Right ventricle myocardium inferior (tissue), 1 donor: ENCODE results near the gene POLR1F. TPM values are rescaled to one million over a fixed set of nuclear protein-coding genes. Genes with fewer than 3 reads are reported as not detected.

ENCODE experiments used
- ATAC-seq: fragments of 200-7000 bp; cut with Tn5 transposase; one replicate; pipeline ENCODE4 v1.9.1; 2020; ENCODE audit warnings: mild to moderate bottlenecking, moderate library complexity
- DNase-seq: peaks from one replicate; pipeline ENCODE4 v3.0.0; 2021; ENCODE audit errors: missing footprints
- intact Hi-C: fragments of 100-400 bp; cut with DNase I; formaldehyde crosslinking; loops from one replicate; pipeline ENCODE4 v1.11.0; 2022
- long read RNA-seq: library from polyadenylated mRNA; unstranded; transcript quantifications from one replicate; pipeline ENCODE4 v2.0.0, GENCODE V29; 2021
- total RNA-seq: library from RNA; stranded (reverse); fragmentation: NEBNext Ultra II Directional; extraction: Animal tissue kit (Norgen Biotek cat#: 25700); gene quantifications from one replicate; pipeline ENCODE4 v1.2.1, GENCODE V29; 2021
- donor health status: DM: no; HTN: yes; CAD: no; lungs with severe emphysema.

The POLR1F gene
- 10.8 TPM for total RNA-seq
- long read RNA-seq, transcript TWISTNB-201 (4 exons, 3,942 nt) = major isoform, 10 of 10 reads
- long read RNA-seq, partial matches to known transcripts = 0 of 10 reads
- long read RNA-seq, other reads (novel, unspliced or antisense) = 0 of 10 reads

- intact Hi-C loops = no loop called here
- ATAC-seq (peak; percentile 99), DNase-seq (peak; percentile 97)
These were observed at the start of gene POLR1F for GRCh38 chr7:19708397-19709248. Gene POLR1F (minus strand): TSS chr7:19709037. CDS start chr7:19709016, 21 bp downstream.

GRCh38 chr7:19754521-19755116, 45.8 kb upstream of the POLR1F start:
- intact Hi-C loops = loop anchor here (5.0 kb wide), 1 partner anchor 843 kb away; no protein-coding TSS in a partner anchor
- DNase-seq (no peak), ATAC-seq (no peak)

- intact Hi-C loops = loop anchor here (5.0 kb wide), 1 partner anchor 845 kb away; no protein-coding TSS in a partner anchor
- ATAC-seq (no peak), DNase-seq (no peak)
These were observed 43.2 kb upstream of the POLR1F start for GRCh38 chr7:19752020-19752419.

GRCh38 chr7:19749658-19750057, 40.8 kb upstream of the POLR1F start:
- no peak for ATAC-seq
- intact Hi-C loops = loop anchor here (5.0 kb wide), 1 partner anchor 848 kb away; no protein-coding TSS in a partner anchor
- DNase-seq = no peak

GRCh38 chr7:19747740-19748339, 39.0 kb upstream of the POLR1F start:
- ATAC-seq = no peak
- intact Hi-C loops = no loop called here

GRCh38 chr7:19744075-19744474, 35.2 kb upstream of the POLR1F start:
- intact Hi-C loops = no loop called here

More at GRCh38 chr7:19747740-19748339, 39.0 kb upstream of the POLR1F start:
- DNase-seq = no peak

GRCh38 chr7:19728716-19729115, 19.9 kb upstream of the POLR1F start:
- ATAC-seq = no peak
- intact Hi-C loops = no loop called here
- no peak for DNase-seq

More at GRCh38 chr7:19744075-19744474, 35.2 kb upstream of the POLR1F start:
- DNase-seq = no peak
- ATAC-seq = no peak

GRCh38 chr7:19725770-19726169, 16.9 kb upstream of the POLR1F start:
- intact Hi-C loops = no loop called here
- DNase-seq = no peak
- ATAC-seq = no peak

- intact Hi-C loops = no loop called here
- DNase-seq (no peak), ATAC-seq (no peak)
These were observed 6.7 kb upstream of the POLR1F start for GRCh38 chr7:19715499-19715898.

GRCh38 chr7:19713676-19714075, 4.8 kb upstream of the POLR1F start:
- intact Hi-C loops = loop anchor here (2.0 kb wide), 1 partner anchor 885 kb away; no protein-coding TSS in a partner anchor
- DNase-seq = no peak
- no peak for ATAC-seq

GRCh38 chr7:19709249-19709578, 377 bp upstream of the POLR1F start:
- intact Hi-C loops = no loop called here
- ATAC-seq = no peak

GRCh38 chr7:19707240-19707639, 1.6 kb downstream of the POLR1F start:
- intact Hi-C loops = no loop called here
- DNase-seq (no peak), ATAC-seq (no peak)

More at GRCh38 chr7:19709249-19709578, 377 bp upstream of the POLR1F start:
- DNase-seq = no peak

- DNase-seq = no peak
- intact Hi-C loops = no loop called here
- no peak for ATAC-seq
These were observed 3.2 kb downstream of the POLR1F start for GRCh38 chr7:19705663-19706062.

- ATAC-seq = no peak
- intact Hi-C loops = no loop called here
- DNase-seq = no peak
These were observed 7.4 kb downstream of the POLR1F start for GRCh38 chr7:19701471-19701870.

GRCh38 chr7:19700936-19701335, 7.9 kb downstream of the POLR1F start:
- intact Hi-C loops = no loop called here

GRCh38 chr7:19698331-19698730, 10.5 kb downstream of the POLR1F start:
- no peak for DNase-seq
- intact Hi-C loops = no loop called here
- no peak for ATAC-seq

More at GRCh38 chr7:19700936-19701335, 7.9 kb downstream of the POLR1F start:
- ATAC-seq = no peak
- DNase-seq = no peak

GRCh38 chr7:19696926-19697325, 11.9 kb downstream of the POLR1F start:
- ATAC-seq (no peak), DNase-seq (no peak)
- intact Hi-C loops = no loop called here

- ATAC-seq (no peak), DNase-seq (no peak)
- intact Hi-C loops = no loop called here
These were observed 16.6 kb downstream of the POLR1F start for GRCh38 chr7:19692111-19692828.

GRCh38 chr7:19690736-19691135, 18.1 kb downstream of the POLR1F start:
- intact Hi-C loops = no loop called here
- ATAC-seq (no peak), DNase-seq (no peak)
